Mammary epithelial cell (primary cell): Measurements from ENCODE around the gene BRI3.

Source experiments
- EZH2 ChIP-seq: IDR thresholded peaks from 2 replicates; pipeline ENCODE4 v1.6.1; 2012; ENCODE audit warnings: low read length, inconsistent platforms, borderline replicate concordance
- TF ChIP-seq, protein P1 (sequence below), 2 donors: IDR thresholded peaks in 1 of 2; conservative IDR thresholded peaks in 1 of 2; 2 replicates each; pipeline ENCODE4 v1.5.1; 2011 to 2012; ENCODE audit warnings: inconsistent platforms in 2 of 2, low read length in 2 of 2, mild to moderate bottlenecking in 2 of 2, control low read depth in 1 of 2, low read depth in 1 of 2; ENCODE audit not compliant: insufficient read depth in 1 of 2; ENCODE audit errors: extremely low read depth in 1 of 2

DNA sequence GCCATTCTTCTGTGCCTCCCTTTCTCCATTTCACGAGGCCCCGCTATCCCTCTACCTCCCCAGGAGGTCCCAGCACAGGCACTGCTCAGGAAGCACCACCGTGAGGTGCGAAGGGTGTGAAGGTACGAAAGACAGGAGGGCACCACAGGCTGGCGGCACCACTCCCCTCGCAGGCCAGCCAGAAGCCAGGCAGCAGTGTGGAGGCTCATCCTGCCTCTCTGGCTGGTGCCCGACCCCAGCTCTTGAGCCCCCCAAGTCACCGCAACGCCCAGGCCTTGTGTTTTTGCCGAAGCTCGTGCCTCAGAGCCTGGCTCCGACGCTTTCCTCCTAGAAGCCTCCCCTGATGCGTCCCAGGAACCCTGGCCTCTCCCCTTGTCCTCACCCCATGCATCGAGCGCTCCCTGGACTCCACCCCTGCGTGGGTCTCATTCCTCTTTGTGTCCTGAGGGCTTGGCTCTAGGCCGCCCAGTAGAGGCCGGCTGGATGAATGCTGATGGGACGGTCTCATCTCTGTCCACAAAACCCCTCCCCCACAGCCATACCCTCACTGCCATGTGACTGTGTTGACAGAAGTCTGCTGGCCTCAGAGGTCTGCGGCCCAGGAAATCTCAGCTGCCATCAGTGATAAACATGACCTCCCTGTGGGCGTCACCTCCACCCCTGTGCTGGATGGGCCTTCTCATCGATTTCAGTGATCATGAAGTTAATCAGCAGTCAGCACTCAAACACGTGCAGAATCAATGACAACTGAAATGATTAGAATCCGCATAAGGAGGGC, 19.3 kb downstream of the BRI3 start:
- TF ChIP-seq, protein P1, sequence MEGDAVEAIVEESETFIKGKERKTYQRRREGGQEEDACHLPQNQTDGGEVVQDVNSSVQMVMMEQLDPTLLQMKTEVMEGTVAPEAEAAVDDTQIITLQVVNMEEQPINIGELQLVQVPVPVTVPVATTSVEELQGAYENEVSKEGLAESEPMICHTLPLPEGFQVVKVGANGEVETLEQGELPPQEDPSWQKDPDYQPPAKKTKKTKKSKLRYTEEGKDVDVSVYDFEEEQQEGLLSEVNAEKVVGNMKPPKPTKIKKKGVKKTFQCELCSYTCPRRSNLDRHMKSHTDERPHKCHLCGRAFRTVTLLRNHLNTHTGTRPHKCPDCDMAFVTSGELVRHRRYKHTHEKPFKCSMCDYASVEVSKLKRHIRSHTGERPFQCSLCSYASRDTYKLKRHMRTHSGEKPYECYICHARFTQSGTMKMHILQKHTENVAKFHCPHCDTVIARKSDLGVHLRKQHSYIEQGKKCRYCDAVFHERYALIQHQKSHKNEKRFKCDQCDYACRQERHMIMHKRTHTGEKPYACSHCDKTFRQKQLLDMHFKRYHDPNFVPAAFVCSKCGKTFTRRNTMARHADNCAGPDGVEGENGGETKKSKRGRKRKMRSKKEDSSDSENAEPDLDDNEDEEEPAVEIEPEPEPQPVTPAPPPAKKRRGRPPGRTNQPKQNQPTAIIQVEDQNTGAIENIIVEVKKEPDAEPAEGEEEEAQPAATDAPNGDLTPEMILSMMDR (conservative IDR thresholded peaks at IDR 0.05 in 1 of 2, IDR thresholded peaks at IDR 0.05 in 1 of 2; ENCODE audit: extremely low read depth in 1 of 2, insufficient read depth in 1 of 2, low read depth in 1 of 2, low read length in 2 of 2), result no peak
- no peak for TF ChIP-seq EZH2
